Glutamatergic neuron (in vitro differentiated cells): Measurements from ENCODE around the gene PPP2R2C. TPM values are rescaled to one million over a fixed set of nuclear protein-coding genes. Genes with fewer than 3 reads are reported as not detected.
A peak's percentile ranks its signal among the peaks of the same experiment; 100 is the strongest.

Source experiments
- DNase-seq: peaks from one replicate; pipeline ENCODE4 v3.0.0; 2022
- H3K27ac Mint-ChIP-seq: one replicate; pipeline ENCODE4 v1.8.0; 2020; ENCODE audit warnings: mild to moderate bottlenecking, mixed read lengths, inconsistent platforms; ENCODE audit not compliant: unreplicated experiment
- H3K27me3 Mint-ChIP-seq: one replicate; pipeline ENCODE4 v1.8.0; 2020; ENCODE audit warnings: mild to moderate bottlenecking, moderate library complexity, mixed read lengths, inconsistent platforms; ENCODE audit not compliant: unreplicated experiment
- H3K36me3 Mint-ChIP-seq: one replicate; pipeline ENCODE4 v1.8.0; 2020; ENCODE audit warnings: mild to moderate bottlenecking, mixed read lengths, inconsistent platforms; ENCODE audit not compliant: unreplicated experiment
- H3K4me1 Mint-ChIP-seq: one replicate; pipeline ENCODE4 v1.8.0; 2020; ENCODE audit warnings: mild to moderate bottlenecking, low read depth, mixed read lengths, inconsistent platforms; ENCODE audit not compliant: unreplicated experiment
- H3K4me3 Mint-ChIP-seq: one replicate; pipeline ENCODE4 v1.8.0; 2020; ENCODE audit warnings: mild to moderate bottlenecking, mixed read lengths, inconsistent platforms; ENCODE audit not compliant: unreplicated experiment
- H3K9me3 Mint-ChIP-seq: one replicate; pipeline ENCODE4 v1.8.0; 2020; ENCODE audit warnings: mild to moderate bottlenecking, moderate library complexity, mixed read lengths, inconsistent platforms; ENCODE audit not compliant: unreplicated experiment
- total RNA-seq: library from RNA; stranded (reverse); fragmentation: NEBNext Ultra II Directional; extraction: Animal tissue kit (Norgen Biotek cat#: 25700); gene quantifications from one replicate; pipeline ENCODE4 v1.2.1, GENCODE V29; 2021; ENCODE audit not compliant: unreplicated experiment
- TF ChIP-seq, protein P1 (sequence below): fragments of 200-600 bp; sonication (generic); IDR thresholded peaks from one replicate; pipeline ENCODE4 v1.5.0; 2021; ENCODE audit not compliant: partially characterized antibody, unreplicated experiment

Gene PPP2R2C
- total RNA-seq, 1 donor from 2014 or later: 9.4 TPM

DNA sequence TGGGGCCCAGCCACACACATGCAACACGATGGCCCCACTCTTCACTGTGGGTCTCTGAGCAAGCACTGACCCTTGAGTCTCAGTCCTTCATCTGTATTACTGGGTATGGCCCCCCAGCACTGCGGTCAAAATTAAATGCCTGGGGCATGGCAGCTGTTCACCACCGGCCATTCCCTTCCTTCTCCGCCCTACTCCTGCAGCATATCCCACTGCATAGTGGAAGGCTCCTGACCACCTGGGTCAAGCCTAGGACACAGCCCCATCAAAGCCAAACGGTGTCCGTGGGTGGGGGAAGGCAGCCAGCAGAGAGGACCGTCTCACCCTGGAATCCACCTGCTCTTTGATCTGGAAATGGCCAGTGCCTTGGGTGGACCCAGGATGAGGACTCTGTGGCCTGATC, 30.7 kb downstream of the PPP2R2C start:
- Mint-ChIP-seq H3K27me3 (peaks cover 10% of the 10 kb centered on the region), H3K36me3 (no peaks in the 10 kb centered on the region), H3K4me1 (peaks cover 23% of the 10 kb centered on the region), H3K4me3 (no peak overlapping the region), H3K9me3 (peaks cover 4% of the 10 kb centered on the region), H3K27ac (no peak overlapping the region)
- TF ChIP-seq, protein P1, sequence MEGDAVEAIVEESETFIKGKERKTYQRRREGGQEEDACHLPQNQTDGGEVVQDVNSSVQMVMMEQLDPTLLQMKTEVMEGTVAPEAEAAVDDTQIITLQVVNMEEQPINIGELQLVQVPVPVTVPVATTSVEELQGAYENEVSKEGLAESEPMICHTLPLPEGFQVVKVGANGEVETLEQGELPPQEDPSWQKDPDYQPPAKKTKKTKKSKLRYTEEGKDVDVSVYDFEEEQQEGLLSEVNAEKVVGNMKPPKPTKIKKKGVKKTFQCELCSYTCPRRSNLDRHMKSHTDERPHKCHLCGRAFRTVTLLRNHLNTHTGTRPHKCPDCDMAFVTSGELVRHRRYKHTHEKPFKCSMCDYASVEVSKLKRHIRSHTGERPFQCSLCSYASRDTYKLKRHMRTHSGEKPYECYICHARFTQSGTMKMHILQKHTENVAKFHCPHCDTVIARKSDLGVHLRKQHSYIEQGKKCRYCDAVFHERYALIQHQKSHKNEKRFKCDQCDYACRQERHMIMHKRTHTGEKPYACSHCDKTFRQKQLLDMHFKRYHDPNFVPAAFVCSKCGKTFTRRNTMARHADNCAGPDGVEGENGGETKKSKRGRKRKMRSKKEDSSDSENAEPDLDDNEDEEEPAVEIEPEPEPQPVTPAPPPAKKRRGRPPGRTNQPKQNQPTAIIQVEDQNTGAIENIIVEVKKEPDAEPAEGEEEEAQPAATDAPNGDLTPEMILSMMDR: no peak
- DNase-seq: no peak

DNA sequence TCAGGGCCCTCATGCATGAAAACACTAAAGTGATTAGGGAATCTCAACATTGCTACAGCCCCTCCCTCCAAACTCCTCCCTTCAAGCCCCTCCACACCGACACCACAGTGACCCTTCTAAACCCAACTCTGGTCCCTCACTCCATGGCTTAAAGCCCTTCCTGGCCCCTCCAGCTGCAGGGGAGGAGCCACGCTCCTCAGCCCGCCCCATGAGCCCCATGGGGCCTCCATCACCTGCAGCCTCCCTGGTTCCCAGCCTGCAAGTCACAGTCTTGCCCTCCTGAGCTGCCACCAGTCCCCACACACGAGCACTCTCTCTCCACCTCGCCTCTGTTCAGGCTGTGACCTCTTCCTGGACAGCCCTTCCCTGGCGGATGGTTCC, 31.2 kb downstream of the PPP2R2C start:
- H3K27me3 Mint-ChIP-seq: peaks cover 9% of the 10 kb centered on the region

DNA sequence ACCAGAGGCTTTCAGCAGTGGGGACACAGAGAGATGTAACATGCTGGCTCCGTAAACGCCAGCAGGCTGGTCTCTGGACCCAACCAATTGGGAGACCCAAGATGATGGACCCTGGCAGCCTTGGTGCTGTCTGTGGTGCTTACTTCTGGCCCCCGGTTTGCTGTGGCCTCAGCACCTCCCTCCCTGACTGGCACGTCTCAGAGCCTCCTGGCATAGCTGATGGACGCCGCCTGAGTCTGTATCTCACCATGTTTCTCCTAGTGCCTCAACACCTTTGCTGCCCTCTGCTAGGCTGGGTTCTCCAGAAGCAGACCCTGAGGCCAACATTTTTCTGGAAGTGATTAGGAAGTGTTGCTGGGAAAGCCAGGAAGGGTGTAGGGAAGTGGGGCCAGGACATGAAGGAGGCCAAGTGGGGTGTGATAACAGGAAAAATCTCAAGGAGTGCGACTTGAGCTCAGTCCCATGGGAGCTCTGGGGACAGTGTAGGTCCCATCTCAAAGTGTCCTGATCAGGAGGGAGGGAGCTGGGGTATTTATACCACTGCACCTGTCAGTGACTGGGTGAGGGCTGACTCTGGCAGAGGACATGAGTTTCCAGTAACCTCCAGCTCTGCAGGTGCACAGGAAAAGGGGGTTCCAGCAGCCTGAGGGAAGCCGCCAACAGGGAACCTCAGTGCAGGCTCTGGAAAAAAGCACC, 31.8 kb downstream of the PPP2R2C start:
- peaks cover 6% of the 10 kb centered on the region for H3K27me3 Mint-ChIP-seq
- peaks cover 15% of the 10 kb centered on the region for H3K4me1 Mint-ChIP-seq
- peaks cover 7% of the 10 kb centered on the region for H3K36me3 Mint-ChIP-seq
- H3K4me3 Mint-ChIP-seq: no peak overlapping the region
- H3K27ac Mint-ChIP-seq: no peak overlapping the region
- H3K9me3 Mint-ChIP-seq: peaks cover 2% of the 10 kb centered on the region
- no peak for DNase-seq
- TF ChIP-seq, protein P1: no peak

More for the DNA sequence above, 31.2 kb downstream of the PPP2R2C start:
- Mint-ChIP-seq H3K9me3 (peaks cover 2% of the 10 kb centered on the region), H3K36me3 (peaks cover 2% of the 10 kb centered on the region), H3K4me1 (peaks cover 18% of the 10 kb centered on the region), H3K4me3 (no peak overlapping the region), H3K27ac (peak overlapping the region; percentile 33)
- no peak for DNase-seq
- TF ChIP-seq, protein P1: no peak

DNA sequence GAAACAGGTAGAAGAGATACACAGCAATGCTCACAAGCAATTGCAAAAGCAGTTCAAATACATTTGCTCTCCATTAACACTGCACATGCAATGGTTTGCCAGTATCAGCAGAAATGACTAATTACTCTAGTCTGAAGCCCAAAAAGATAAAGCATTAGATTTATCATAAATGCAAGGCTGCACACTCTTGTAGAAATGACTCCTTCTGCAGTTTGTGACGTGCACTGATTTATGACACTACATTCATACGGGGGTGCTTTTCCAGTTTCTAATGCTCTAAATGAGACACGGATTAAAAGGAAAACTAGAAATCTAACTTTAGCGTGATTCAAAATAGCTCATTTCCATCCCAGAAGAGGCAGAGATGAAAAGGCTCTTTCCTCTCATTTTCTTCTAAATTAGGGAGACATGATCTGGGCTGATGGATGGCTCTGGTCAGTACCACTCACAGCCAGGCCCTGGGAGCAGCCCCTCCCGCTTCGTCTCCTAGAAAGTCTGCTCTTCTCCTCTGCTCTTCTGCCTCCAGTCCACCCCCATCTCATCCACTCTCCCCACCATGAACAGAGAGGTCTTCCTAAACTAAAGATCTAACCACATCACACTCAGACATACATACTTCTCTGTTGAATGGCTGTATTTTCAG, 33.2 kb downstream of the PPP2R2C start:
- no peak overlapping the region for H3K4me3 Mint-ChIP-seq
- H3K27ac Mint-ChIP-seq: no peak overlapping the region
- no peak for DNase-seq
- H3K4me1 Mint-ChIP-seq: peaks cover 11% of the 10 kb centered on the region
- peaks cover 7% of the 10 kb centered on the region for H3K27me3 Mint-ChIP-seq
- TF ChIP-seq, protein P1: no peak
- peaks cover 16% of the 10 kb centered on the region for H3K36me3 Mint-ChIP-seq
- no peaks in the 10 kb centered on the region for H3K9me3 Mint-ChIP-seq

DNA sequence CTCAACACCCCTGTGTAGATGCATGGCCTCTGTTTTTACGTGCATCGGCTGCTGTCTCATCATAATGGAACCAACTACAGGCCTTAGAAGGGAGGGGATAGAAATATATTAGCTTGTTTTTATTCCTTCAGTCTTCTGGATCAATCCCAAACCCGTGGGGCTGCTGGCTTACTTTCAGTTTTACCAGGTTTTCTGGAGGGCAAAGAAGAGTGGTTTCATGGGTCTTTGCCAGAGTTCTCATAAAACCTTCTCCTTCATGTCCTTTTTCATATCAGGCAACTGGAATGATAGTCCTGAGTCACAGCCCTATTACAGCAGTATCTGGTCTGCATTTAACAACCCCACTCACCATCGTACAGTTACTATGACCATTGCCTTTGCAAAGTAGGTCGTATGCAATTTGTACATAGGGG, 34.6 kb downstream of the PPP2R2C start:
- DNase-seq: no peak
- Mint-ChIP-seq H3K9me3 (no peaks in the 10 kb centered on the region), H3K4me1 (peaks cover 1% of the 10 kb centered on the region), H3K27me3 (peaks cover 7% of the 10 kb centered on the region), H3K4me3 (no peak overlapping the region), H3K27ac (no peak overlapping the region), H3K36me3 (peaks cover 21% of the 10 kb centered on the region)
- TF ChIP-seq, protein P1: no peak
